ENCODE measurements around the gene CTNNA2.

CTNNA2 gene

GRCh38 chr2:79619442-79619841, 106.6 kb downstream of the CTNNA2 start:
- Histone ChIP-seq H3K9ac (ENCODE audit: low read depth, low read length) (no peak overlapping the region), H3K27me3 (ENCODE audit: control insufficient read depth, insufficient read depth, low read length) (no peaks in the 10 kb centered on the region), H3K4me3 (ENCODE audit: low read depth, low read length) (no peak overlapping the region), H3K9me3 (ENCODE audit: control insufficient read depth, insufficient read depth, low read length) (no peaks in the 10 kb centered on the region), H3K36me3 (ENCODE audit: control insufficient read depth, insufficient read depth, low read length) (no peaks in the 10 kb centered on the region), H3K4me1 (ENCODE audit: control insufficient read depth, insufficient read depth, low read length) (no peaks in the 10 kb centered on the region)

- no peaks in the 10 kb centered on the region for H3K4me1 ChIP-seq (ENCODE audit: control insufficient read depth, insufficient read depth, low read length)
- H3K9me3 ChIP-seq (ENCODE audit: control insufficient read depth, insufficient read depth, low read length): no peaks in the 10 kb centered on the region
- H3K36me3 ChIP-seq (ENCODE audit: control insufficient read depth, insufficient read depth, low read length): no peaks in the 10 kb centered on the region
- no peak overlapping the region for H3K4me3 ChIP-seq (ENCODE audit: low read depth, low read length)
- H3K9ac ChIP-seq (ENCODE audit: low read depth, low read length): no peak overlapping the region
- H3K27me3 ChIP-seq (ENCODE audit: control insufficient read depth, insufficient read depth, low read length): no peaks in the 10 kb centered on the region
Measured at GRCh38 chr2:79619976-79620375, 107.1 kb downstream of the CTNNA2 start.

GRCh38 chr2:79620679-79621078, 107.8 kb downstream of the CTNNA2 start:
- no peaks in the 10 kb centered on the region for H3K36me3 ChIP-seq (ENCODE audit: control insufficient read depth, insufficient read depth, low read length)
- H3K9ac ChIP-seq (ENCODE audit: low read depth, low read length): no peak overlapping the region
- no peaks in the 10 kb centered on the region for H3K27me3 ChIP-seq (ENCODE audit: control insufficient read depth, insufficient read depth, low read length)
- no peaks in the 10 kb centered on the region for H3K9me3 ChIP-seq (ENCODE audit: control insufficient read depth, insufficient read depth, low read length)
- H3K4me1 ChIP-seq (ENCODE audit: control insufficient read depth, insufficient read depth, low read length): no peaks in the 10 kb centered on the region
- no peak overlapping the region for H3K4me3 ChIP-seq (ENCODE audit: low read depth, low read length)

- no peaks in the 10 kb centered on the region for H3K36me3 ChIP-seq (ENCODE audit: control insufficient read depth, insufficient read depth, low read length)
- H3K4me1 ChIP-seq (ENCODE audit: control insufficient read depth, insufficient read depth, low read length): no peaks in the 10 kb centered on the region
- no peak overlapping the region for H3K4me3 ChIP-seq (ENCODE audit: low read depth, low read length)
- no peaks in the 10 kb centered on the region for H3K9me3 ChIP-seq (ENCODE audit: control insufficient read depth, insufficient read depth, low read length)
- H3K9ac ChIP-seq (ENCODE audit: low read depth, low read length): no peak overlapping the region
- H3K27me3 ChIP-seq (ENCODE audit: control insufficient read depth, insufficient read depth, low read length): no peaks in the 10 kb centered on the region
Measured at GRCh38 chr2:79621252-79621651, 108.4 kb downstream of the CTNNA2 start.

- H3K9me3 ChIP-seq (ENCODE audit: control insufficient read depth, insufficient read depth, low read length): no peaks in the 10 kb centered on the region
- no peaks in the 10 kb centered on the region for H3K4me1 ChIP-seq (ENCODE audit: control insufficient read depth, insufficient read depth, low read length)
- no peaks in the 10 kb centered on the region for H3K27me3 ChIP-seq (ENCODE audit: control insufficient read depth, insufficient read depth, low read length)
- H3K4me3 ChIP-seq (ENCODE audit: low read depth, low read length): no peak overlapping the region
- H3K36me3 ChIP-seq (ENCODE audit: control insufficient read depth, insufficient read depth, low read length): no peaks in the 10 kb centered on the region
- H3K9ac ChIP-seq (ENCODE audit: low read depth, low read length): no peak overlapping the region
Measured at GRCh38 chr2:79621755-79622154, 108.9 kb downstream of the CTNNA2 start.

GRCh38 chr2:79622508-79622907, 109.7 kb downstream of the CTNNA2 start:
- Histone ChIP-seq H3K9ac (ENCODE audit: low read depth, low read length) (no peak overlapping the region), H3K4me3 (ENCODE audit: low read depth, low read length) (no peak overlapping the region), H3K36me3 (ENCODE audit: control insufficient read depth, insufficient read depth, low read length) (no peaks in the 10 kb centered on the region), H3K4me1 (ENCODE audit: control insufficient read depth, insufficient read depth, low read length) (no peaks in the 10 kb centered on the region), H3K9me3 (ENCODE audit: control insufficient read depth, insufficient read depth, low read length) (no peaks in the 10 kb centered on the region), H3K27me3 (ENCODE audit: control insufficient read depth, insufficient read depth, low read length) (no peaks in the 10 kb centered on the region)

- no peaks in the 10 kb centered on the region for H3K4me1 ChIP-seq (ENCODE audit: control insufficient read depth, insufficient read depth, low read length)
- no peaks in the 10 kb centered on the region for H3K27me3 ChIP-seq (ENCODE audit: control insufficient read depth, insufficient read depth, low read length)
- no peaks in the 10 kb centered on the region for H3K9me3 ChIP-seq (ENCODE audit: control insufficient read depth, insufficient read depth, low read length)
- no peaks in the 10 kb centered on the region for H3K36me3 ChIP-seq (ENCODE audit: control insufficient read depth, insufficient read depth, low read length)
- H3K9ac ChIP-seq (ENCODE audit: low read depth, low read length): no peak overlapping the region
- H3K4me3 ChIP-seq (ENCODE audit: low read depth, low read length): no peak overlapping the region
Measured at GRCh38 chr2:79627237-79627636, 114.4 kb downstream of the CTNNA2 start.

GRCh38 chr2:79630060-79630459, 117.2 kb downstream of the CTNNA2 start:
- Histone ChIP-seq H3K4me1 (ENCODE audit: control insufficient read depth, insufficient read depth, low read length) (no peaks in the 10 kb centered on the region), H3K27me3 (ENCODE audit: control insufficient read depth, insufficient read depth, low read length) (no peaks in the 10 kb centered on the region), H3K4me3 (ENCODE audit: low read depth, low read length) (no peak overlapping the region), H3K36me3 (ENCODE audit: control insufficient read depth, insufficient read depth, low read length) (no peaks in the 10 kb centered on the region), H3K9me3 (ENCODE audit: control insufficient read depth, insufficient read depth, low read length) (no peaks in the 10 kb centered on the region), H3K9ac (ENCODE audit: low read depth, low read length) (no peak overlapping the region)

- H3K9me3 ChIP-seq (ENCODE audit: control insufficient read depth, insufficient read depth, low read length): no peaks in the 10 kb centered on the region
- no peaks in the 10 kb centered on the region for H3K27me3 ChIP-seq (ENCODE audit: control insufficient read depth, insufficient read depth, low read length)
- H3K36me3 ChIP-seq (ENCODE audit: control insufficient read depth, insufficient read depth, low read length): no peaks in the 10 kb centered on the region
- H3K9ac ChIP-seq (ENCODE audit: low read depth, low read length): no peak overlapping the region
- no peaks in the 10 kb centered on the region for H3K4me1 ChIP-seq (ENCODE audit: control insufficient read depth, insufficient read depth, low read length)
- no peak overlapping the region for H3K4me3 ChIP-seq (ENCODE audit: low read depth, low read length)
Measured at GRCh38 chr2:79630972-79631557, 118.2 kb downstream of the CTNNA2 start.

GRCh38 chr2:79638410-79638809, 125.6 kb downstream of the CTNNA2 start:
- Histone ChIP-seq H3K36me3 (ENCODE audit: control insufficient read depth, insufficient read depth, low read length) (no peaks in the 10 kb centered on the region), H3K9ac (ENCODE audit: low read depth, low read length) (no peak overlapping the region), H3K4me3 (ENCODE audit: low read depth, low read length) (no peak overlapping the region), H3K9me3 (ENCODE audit: control insufficient read depth, insufficient read depth, low read length) (no peaks in the 10 kb centered on the region), H3K27me3 (ENCODE audit: control insufficient read depth, insufficient read depth, low read length) (no peaks in the 10 kb centered on the region), H3K4me1 (ENCODE audit: control insufficient read depth, insufficient read depth, low read length) (peaks cover 7% of the 10 kb centered on the region)

- Histone ChIP-seq H3K9me3 (ENCODE audit: control insufficient read depth, insufficient read depth, low read length) (no peaks in the 10 kb centered on the region), H3K4me1 (ENCODE audit: control insufficient read depth, insufficient read depth, low read length) (peaks cover 7% of the 10 kb centered on the region), H3K36me3 (ENCODE audit: control insufficient read depth, insufficient read depth, low read length) (no peaks in the 10 kb centered on the region), H3K27me3 (ENCODE audit: control insufficient read depth, insufficient read depth, low read length) (no peaks in the 10 kb centered on the region), H3K4me3 (ENCODE audit: low read depth, low read length) (no peak overlapping the region), H3K9ac (ENCODE audit: low read depth, low read length) (no peak overlapping the region)
Measured at GRCh38 chr2:79638954-79639353, 126.1 kb downstream of the CTNNA2 start.

GRCh38 chr2:79640001-79640400, 127.2 kb downstream of the CTNNA2 start:
- H3K27me3 ChIP-seq (ENCODE audit: control insufficient read depth, insufficient read depth, low read length): no peaks in the 10 kb centered on the region
- no peaks in the 10 kb centered on the region for H3K9me3 ChIP-seq (ENCODE audit: control insufficient read depth, insufficient read depth, low read length)

More at GRCh38 chr2:79640001-79640400, 127.2 kb downstream of the CTNNA2 start:
- peaks cover 7% of the 10 kb centered on the region for H3K4me1 ChIP-seq (ENCODE audit: control insufficient read depth, insufficient read depth, low read length)
- H3K36me3 ChIP-seq (ENCODE audit: control insufficient read depth, insufficient read depth, low read length): no peaks in the 10 kb centered on the region
- no peak overlapping the region for H3K4me3 ChIP-seq (ENCODE audit: low read depth, low read length)
- H3K9ac ChIP-seq (ENCODE audit: low read depth, low read length): no peak overlapping the region
